HCT116 (cell line): ENCODE results near the gene PRRG4. TPM values are rescaled to one million over a fixed set of nuclear protein-coding genes. Genes with fewer than 3 reads are reported as not detected.

Experiments
- ATAC-seq: fragments of 200-7000 bp; cut with Tn5 transposase; 2 replicates; pipeline ENCODE4 v1.9.1; 2020; ENCODE audit warnings: mild to moderate bottlenecking, moderate library complexity
- BruUV-seq: library from RNA; stranded (reverse); fragments of 400-500 nt; replicated peaks from 2 replicates; lab custom pipeline; 2021; lab: Mats Ljungman, UMichigan
- CTCF ChIA-PET: fragments of 300-600 bp; sonication (Branson Sonifier 250); formaldehyde crosslinking; loops from one replicate; lab custom pipeline; 2021; ENCODE audit warnings: antibody characterized with exemption; lab: Charles Lee
- POLR2A ChIA-PET: fragments of 300-600, 350-600 bp; sonication (Branson Sonifier 250); formaldehyde crosslinking; loops from one replicate; lab custom pipeline; 2021; ENCODE audit warnings: antibody characterized with exemption; lab: Charles Lee
- RAD21 ChIA-PET, 2 experiments: fragments of 300-600 bp; sonication (Branson Sonifier 250); formaldehyde crosslinking; loops; one replicate each; lab custom pipeline; 2023; ENCODE audit warnings: low total read pairs in 2 of 2; ENCODE audit not compliant: uncharacterized antibody in 2 of 2, unreplicated experiment in 2 of 2, low non-redundant PET in 1 of 2; lab: Charles Lee
- DNase-seq: peaks from one replicate; pipeline ENCODE4 v3.0.0-alpha.2; 2010; ENCODE audit warnings: low read depth, low spot score
- H2AFZ ChIP-seq: fragments of 200-600 bp; shearing (Covaris generic), sonication (generic); 2 replicates; pipeline ENCODE4 v1.6.1; 2017; ENCODE audit warnings: low read depth, mixed run types, mixed read lengths, antibody characterized with exemption, low read length; ENCODE audit not compliant: poor library complexity, severe bottlenecking
- H3K27ac ChIP-seq: 2 replicates; pipeline ENCODE4 v1.5.1; 2012; ENCODE audit warnings: low read depth, low read length
- H3K27me3 ChIP-seq: fragments of 200-600 bp; sonication (generic); 2 replicates; pipeline ENCODE4 v1.6.1; 2016; ENCODE audit warnings: mixed run types, low read length, mixed read lengths; ENCODE audit not compliant: insufficient read depth
- H3K36me3 ChIP-seq, 2 experiments: fragments of 200-500 bp in 1 of 2; fragments of 200-600 bp in 1 of 2; sonication (Bioruptor generic) in 1 of 2; sonication (generic) in 1 of 2; 2 replicates each; pipeline versions ENCODE4 v1.5.1 to v1.6.1; 2014 to 2016; ENCODE audit warnings: low read length in 2 of 2, inconsistent platforms in 1 of 2, mixed read lengths in 1 of 2, mixed run types in 1 of 2; ENCODE audit not compliant: insufficient read depth in 2 of 2, control insufficient read depth in 1 of 2
- H3K4me1 ChIP-seq, 2 experiments: fragments of 200-600 bp in 1 of 2; sonication (generic) in 1 of 2; 2 replicates each; pipeline versions ENCODE4 v1.5.1 to v1.6.1; 2012 to 2017; ENCODE audit warnings: low read length in 2 of 2, inconsistent platforms in 1 of 2, mild to moderate bottlenecking in 1 of 2, mixed read lengths in 1 of 2, mixed run types in 1 of 2, moderate library complexity in 1 of 2; ENCODE audit not compliant: insufficient read depth in 2 of 2, control insufficient read depth in 1 of 2
- H3K4me2 ChIP-seq: fragments of 200-600 bp; sonication (generic); 2 replicates; pipeline ENCODE4 v1.6.1; 2017; ENCODE audit warnings: mixed run types, low read length, mixed read lengths
- H3K4me3 ChIP-seq, 2 experiments: fragments of 200-600 bp in 1 of 2; sonication (generic) in 1 of 2; replicated peaks in 1 of 2; 2 replicates each; pipeline ENCODE4 v1.5.1; 2011 to 2016; ENCODE audit warnings: low read length in 2 of 2, control low read depth in 1 of 2, low read depth in 1 of 2, mild to moderate bottlenecking in 1 of 2, mixed read lengths in 1 of 2, mixed run types in 1 of 2
- H3K79me2 ChIP-seq: fragments of 200-600 bp; sonication (generic); 2 replicates; pipeline ENCODE4 v1.6.1; 2017; ENCODE audit warnings: mild to moderate bottlenecking, mixed run types, low read length, moderate library complexity, mixed read lengths; ENCODE audit not compliant: insufficient read depth
- H3K9ac ChIP-seq: fragments of 200-600 bp; sonication (generic); 2 replicates; pipeline ENCODE4 v1.6.1; 2016; ENCODE audit warnings: low read length, mixed read lengths
- H3K9me2 ChIP-seq: fragments of 200-600 bp; sonication (generic), shearing (Covaris generic); 2 replicates; pipeline ENCODE4 v1.6.1; 2017; ENCODE audit warnings: mixed run types, mild to moderate bottlenecking, moderate library complexity; ENCODE audit not compliant: insufficient read depth
- H3K9me3 ChIP-seq, 2 experiments: fragments of 200-500 bp in 1 of 2; fragments of 200-600 bp in 1 of 2; sonication (Bioruptor generic) in 1 of 2; sonication (generic) in 1 of 2; 2 replicates each; pipeline ENCODE4 v1.6.1; 2014 to 2017; ENCODE audit warnings: low read length in 2 of 2, mixed read lengths in 2 of 2, inconsistent platforms in 1 of 2, low read depth in 1 of 2, mild to moderate bottlenecking in 1 of 2, mixed run types in 1 of 2, moderate library complexity in 1 of 2; ENCODE audit not compliant: control insufficient read depth in 1 of 2, insufficient read depth in 1 of 2
- H4K20me1 ChIP-seq: fragments of 200-600 bp; sonication (generic), shearing (Covaris generic); 2 replicates; pipeline ENCODE4 v1.6.1; 2017; ENCODE audit warnings: mixed run types, mild to moderate bottlenecking, moderate library complexity; ENCODE audit not compliant: insufficient read depth
- CEBPB ChIP-seq: IDR thresholded peaks from 2 replicates; pipeline ENCODE4 v1.6.1; 2012; ENCODE audit warnings: low read depth
- EGR1 ChIP-seq: IDR thresholded peaks from 2 replicates; pipeline ENCODE4 v1.6.1; 2012; ENCODE audit warnings: low read depth
- EZH2 ChIP-seq: fragments of 200-600 bp; sonication (generic); IDR thresholded peaks from 2 replicates; pipeline ENCODE4 v1.6.1; 2017; ENCODE audit warnings: antibody characterized with exemption, mixed run types
- POLR2AphosphoS5 ChIP-seq: IDR thresholded peaks from 2 replicates; pipeline ENCODE4 v1.6.1; 2011; ENCODE audit warnings: mild to moderate bottlenecking, low read depth, low read length, moderate library complexity
- SIN3A ChIP-seq: IDR thresholded peaks from 2 replicates; pipeline ENCODE4 v1.6.1; 2012; ENCODE audit warnings: low read depth
- SP1 ChIP-seq: IDR thresholded peaks from 2 replicates; pipeline ENCODE4 v1.6.1; 2012; ENCODE audit warnings: low read depth
- TCF7L2 ChIP-seq: IDR thresholded peaks from 2 replicates; pipeline ENCODE4 v1.7.0; 2011; ENCODE audit warnings: borderline replicate concordance, inconsistent platforms; ENCODE audit not compliant: insufficient read depth, insufficient read length; ENCODE audit errors: extremely low read depth
- ZNF274 ChIP-seq: fragments of 200-500 bp; sonication (Bioruptor generic); IDR thresholded peaks from 2 replicates; pipeline ENCODE4 v1.6.1; 2014; ENCODE audit warnings: mild to moderate bottlenecking, low read depth, low read length, inconsistent platforms
- intact Hi-C: fragments of 100-400 bp; cut with micrococcal nuclease; formaldehyde crosslinking; loops from 2 replicates; pipeline ENCODE4 v1.10.0; 2022
- total RNA-seq: library from RNA; stranded (reverse); gene quantifications from one replicate; pipeline ENCODE4 v1.2.1, GENCODE V29; 2021; ENCODE audit not compliant: unreplicated experiment
- TF ChIP-seq, protein P1 (sequence below): IDR thresholded peaks from 2 replicates; pipeline ENCODE4 v1.6.1; 2011; ENCODE audit warnings: mild to moderate bottlenecking, low read length, moderate library complexity; ENCODE audit not compliant: insufficient replicate concordance; ENCODE audit errors: extremely low read depth
- TF ChIP-seq, protein P2 (sequence below): IDR thresholded peaks from 2 replicates; pipeline ENCODE4 v1.6.1; 2012; ENCODE audit warnings: low read depth

The PRRG4 gene
- total RNA-seq, 1 experiment from 2014 or later, result 5.4 TPM

DNA sequence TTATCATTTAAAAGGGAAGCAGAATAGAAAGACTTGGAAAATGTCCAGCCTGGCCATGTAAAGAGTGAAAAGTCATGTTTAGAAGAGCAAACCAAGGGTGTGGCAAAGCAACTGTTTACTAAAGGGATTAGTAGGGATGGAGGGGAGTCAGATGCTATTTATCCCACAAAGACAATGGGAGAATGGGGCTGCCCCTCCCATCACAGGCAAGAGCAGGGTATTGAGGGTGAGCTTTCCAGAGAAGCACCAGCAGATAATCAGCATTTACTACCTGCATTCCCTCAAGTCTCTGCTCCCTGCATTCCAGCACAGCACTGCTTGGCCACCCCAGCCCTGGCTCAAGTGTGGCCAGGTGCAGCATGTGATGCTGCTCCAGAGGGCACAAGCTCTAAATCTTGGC lies 44.4 kb downstream of the PRRG4 start (continued):
- TF ChIP-seq, protein P1, sequence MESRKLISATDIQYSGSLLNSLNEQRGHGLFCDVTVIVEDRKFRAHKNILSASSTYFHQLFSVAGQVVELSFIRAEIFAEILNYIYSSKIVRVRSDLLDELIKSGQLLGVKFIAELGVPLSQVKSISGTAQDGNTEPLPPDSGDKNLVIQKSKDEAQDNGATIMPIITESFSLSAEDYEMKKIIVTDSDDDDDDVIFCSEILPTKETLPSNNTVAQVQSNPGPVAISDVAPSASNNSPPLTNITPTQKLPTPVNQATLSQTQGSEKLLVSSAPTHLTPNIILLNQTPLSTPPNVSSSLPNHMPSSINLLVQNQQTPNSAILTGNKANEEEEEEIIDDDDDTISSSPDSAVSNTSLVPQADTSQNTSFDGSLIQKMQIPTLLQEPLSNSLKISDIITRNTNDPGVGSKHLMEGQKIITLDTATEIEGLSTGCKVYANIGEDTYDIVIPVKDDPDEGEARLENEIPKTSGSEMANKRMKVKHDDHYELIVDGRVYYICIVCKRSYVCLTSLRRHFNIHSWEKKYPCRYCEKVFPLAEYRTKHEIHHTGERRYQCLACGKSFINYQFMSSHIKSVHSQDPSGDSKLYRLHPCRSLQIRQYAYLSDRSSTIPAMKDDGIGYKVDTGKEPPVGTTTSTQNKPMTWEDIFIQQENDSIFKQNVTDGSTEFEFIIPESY, result no peak

DNA sequence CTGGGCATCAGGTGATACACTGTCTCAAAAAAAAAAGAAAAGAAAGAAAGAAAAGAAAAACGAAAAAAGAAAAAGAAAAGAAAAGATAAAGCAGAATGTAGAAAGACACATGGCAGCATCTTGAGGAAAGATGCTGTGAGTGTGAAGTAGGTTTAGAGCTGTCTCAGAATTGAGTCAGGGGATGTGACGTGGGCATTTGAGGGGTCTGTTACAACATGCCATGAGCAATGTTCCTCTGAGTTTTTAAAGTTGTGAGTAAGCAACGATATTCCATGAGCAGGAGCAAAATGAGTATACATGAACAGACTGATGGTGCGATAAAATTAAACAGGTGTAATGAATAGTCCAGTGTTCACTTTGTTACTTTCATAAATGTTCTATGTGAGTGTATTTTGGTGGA lies 51.6 kb downstream of the PRRG4 start:
- H3K36me3 ChIP-seq, result no peaks in the 10 kb centered on the region
- H2AFZ ChIP-seq, result no peak overlapping the region
- RAD21 ChIA-PET, result no interaction called here
- no peak overlapping the region for H3K4me3 ChIP-seq
- H3K9me2 ChIP-seq, result no peaks in the 10 kb centered on the region
- no peaks in the 10 kb centered on the region for H3K79me2 ChIP-seq
- POLR2A ChIA-PET, result no interaction called here
- no peak for DNase-seq
- H3K4me1 ChIP-seq, result no peaks in the 10 kb centered on the region
- H3K9me3 ChIP-seq, result no peaks in the 10 kb centered on the region
- H3K4me2 ChIP-seq, result no peak overlapping the region
- no peaks in the 10 kb centered on the region for H4K20me1 ChIP-seq
- BruUV-seq, result no TSS peak
- no peak overlapping the region for H3K9ac ChIP-seq
- H3K27me3 ChIP-seq, result no peaks in the 10 kb centered on the region
- intact Hi-C loops, result loop anchor here (10.0 kb wide), 1 partner anchor 814 kb away; no protein-coding TSS in a partner anchor
- CTCF ChIA-PET, result no interaction called here
- TF ChIP-seq, protein P1, result no peak
- TF ChIP-seq, protein P2, sequence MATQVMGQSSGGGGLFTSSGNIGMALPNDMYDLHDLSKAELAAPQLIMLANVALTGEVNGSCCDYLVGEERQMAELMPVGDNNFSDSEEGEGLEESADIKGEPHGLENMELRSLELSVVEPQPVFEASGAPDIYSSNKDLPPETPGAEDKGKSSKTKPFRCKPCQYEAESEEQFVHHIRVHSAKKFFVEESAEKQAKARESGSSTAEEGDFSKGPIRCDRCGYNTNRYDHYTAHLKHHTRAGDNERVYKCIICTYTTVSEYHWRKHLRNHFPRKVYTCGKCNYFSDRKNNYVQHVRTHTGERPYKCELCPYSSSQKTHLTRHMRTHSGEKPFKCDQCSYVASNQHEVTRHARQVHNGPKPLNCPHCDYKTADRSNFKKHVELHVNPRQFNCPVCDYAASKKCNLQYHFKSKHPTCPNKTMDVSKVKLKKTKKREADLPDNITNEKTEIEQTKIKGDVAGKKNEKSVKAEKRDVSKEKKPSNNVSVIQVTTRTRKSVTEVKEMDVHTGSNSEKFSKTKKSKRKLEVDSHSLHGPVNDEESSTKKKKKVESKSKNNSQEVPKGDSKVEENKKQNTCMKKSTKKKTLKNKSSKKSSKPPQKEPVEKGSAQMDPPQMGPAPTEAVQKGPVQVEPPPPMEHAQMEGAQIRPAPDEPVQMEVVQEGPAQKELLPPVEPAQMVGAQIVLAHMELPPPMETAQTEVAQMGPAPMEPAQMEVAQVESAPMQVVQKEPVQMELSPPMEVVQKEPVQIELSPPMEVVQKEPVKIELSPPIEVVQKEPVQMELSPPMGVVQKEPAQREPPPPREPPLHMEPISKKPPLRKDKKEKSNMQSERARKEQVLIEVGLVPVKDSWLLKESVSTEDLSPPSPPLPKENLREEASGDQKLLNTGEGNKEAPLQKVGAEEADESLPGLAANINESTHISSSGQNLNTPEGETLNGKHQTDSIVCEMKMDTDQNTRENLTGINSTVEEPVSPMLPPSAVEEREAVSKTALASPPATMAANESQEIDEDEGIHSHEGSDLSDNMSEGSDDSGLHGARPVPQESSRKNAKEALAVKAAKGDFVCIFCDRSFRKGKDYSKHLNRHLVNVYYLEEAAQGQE, result no peak
- TF ChIP-seq CEBPB, result no peak
- TF ChIP-seq SIN3A, result no peak
- TF ChIP-seq SP1, result no peak
- TF ChIP-seq EZH2, result no peak
- TF ChIP-seq EGR1, result no peak
- no peak for TF ChIP-seq TCF7L2
- TF ChIP-seq ZNF274, result no peak
- no peak for TF ChIP-seq POLR2AphosphoS5
- H3K27ac ChIP-seq, result no peak overlapping the region
- no peak for ATAC-seq
